Omental fat pad (tissue), 4 donors: Measurements from ENCODE around the gene DNM3. TPM values are rescaled to one million over a fixed set of nuclear protein-coding genes. Genes with fewer than 3 reads are reported as not detected.

ENCODE experiments used
- ATAC-seq: fragments of 150-250 bp; one replicate; pipeline ENCODE4 v1.9.1; 2016; ENCODE audit warnings: mild to moderate bottlenecking, moderate library complexity; ENCODE audit not compliant: low FRiP score
- DNase-seq: peaks from one replicate; pipeline ENCODE4 v3.0.0-alpha.2; 2019; ENCODE audit warnings: low spot score
- CTCF ChIP-seq, 3 donors: fragments of 450-650 bp; IDR thresholded peaks; one replicate each; pipeline ENCODE4 v1.5.1; 2016 to 2017; ENCODE audit warnings: antibody characterized with exemption in 3 of 3, mild to moderate bottlenecking in 3 of 3, moderate library complexity in 2 of 3
- total RNA-seq, 4 donors: library from RNA; depleted of rRNA; stranded (reverse); fragments of >200 nt; gene quantifications; one replicate each; pipeline ENCODE4 v1.1.0, GENCODE V29; 2016

Gene DNM3
- total RNA-seq, 4 donors from 2014 or later, result 2.9 to 15.8 (median 5.5) TPM

GRCh38 chr1:171961861-171962260 is 120.6 kb downstream of the DNM3 start:
- ATAC-seq (no peak), DNase-seq (no peak)
- no peak for TF ChIP-seq CTCF (IDR thresholded peaks at IDR 0.05)

GRCh38 chr1:171963762-171964161 is 122.5 kb downstream of the DNM3 start:
- TF ChIP-seq CTCF (IDR thresholded peaks at IDR 0.05), result no peak
- DNase-seq, result no peak
- ATAC-seq, result no peak

DNA sequence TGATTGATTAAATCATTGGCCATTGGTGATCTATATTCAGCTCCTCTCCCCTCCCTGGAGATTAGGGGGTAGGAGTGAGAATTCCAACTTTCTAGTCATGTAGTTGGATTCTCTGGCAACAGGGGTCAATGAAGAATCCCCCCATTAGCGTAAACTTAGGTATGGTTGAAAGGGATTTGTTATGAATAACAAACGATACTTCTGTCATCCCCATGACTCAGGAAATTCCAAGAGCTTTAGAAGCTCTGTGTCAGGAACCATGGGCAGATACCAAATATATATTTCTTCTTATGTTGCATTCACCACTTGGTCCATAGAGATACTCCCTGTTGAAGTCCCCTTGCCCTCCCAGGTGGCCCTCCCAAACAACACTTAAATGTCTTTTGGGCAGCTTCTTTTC is 124.5 kb downstream of the DNM3 start:
- no peak for TF ChIP-seq CTCF (IDR thresholded peaks at IDR 0.05)
- ATAC-seq (no peak), DNase-seq (no peak)

DNA sequence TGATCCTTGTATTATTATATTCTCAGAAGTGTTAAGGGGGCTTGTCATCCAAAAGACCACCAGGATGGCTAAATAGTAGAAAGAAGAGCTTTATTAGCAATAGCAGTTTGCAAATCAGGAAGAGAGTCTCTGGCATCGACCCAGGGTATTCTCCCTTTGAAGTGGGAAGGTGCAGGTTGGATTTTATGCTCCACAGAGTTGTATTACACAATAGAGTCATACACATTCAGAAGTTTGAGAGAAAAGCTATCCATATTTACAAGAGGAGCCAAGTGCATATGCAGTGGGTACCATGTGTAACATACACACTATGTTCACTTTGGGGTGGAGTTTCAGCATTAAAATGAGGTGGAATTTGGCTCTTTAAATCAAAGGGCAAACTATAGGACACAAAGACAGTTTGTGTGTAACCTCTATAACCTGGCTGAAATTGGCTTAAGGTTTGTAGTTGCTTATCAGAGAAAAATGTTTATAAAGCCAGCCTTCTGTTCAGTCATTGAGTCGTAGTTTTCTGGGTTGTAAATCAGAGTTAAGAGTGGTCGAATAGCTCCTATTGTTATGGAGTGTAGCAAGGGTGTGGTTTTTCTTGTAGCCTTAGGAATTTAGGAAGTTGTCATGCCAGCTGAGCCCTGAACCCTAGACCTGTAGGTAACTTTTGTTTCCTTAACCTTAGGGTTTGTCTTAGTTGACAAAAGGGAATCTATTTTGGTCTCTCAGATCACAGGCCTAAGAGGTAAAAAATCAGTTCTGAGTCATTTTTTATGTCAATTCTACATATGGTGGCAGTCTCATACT is 125.3 kb downstream of the DNM3 start:
- ATAC-seq, result no peak
- DNase-seq, result no peak
- TF ChIP-seq CTCF (IDR thresholded peaks at IDR 0.05), result no peak

DNA sequence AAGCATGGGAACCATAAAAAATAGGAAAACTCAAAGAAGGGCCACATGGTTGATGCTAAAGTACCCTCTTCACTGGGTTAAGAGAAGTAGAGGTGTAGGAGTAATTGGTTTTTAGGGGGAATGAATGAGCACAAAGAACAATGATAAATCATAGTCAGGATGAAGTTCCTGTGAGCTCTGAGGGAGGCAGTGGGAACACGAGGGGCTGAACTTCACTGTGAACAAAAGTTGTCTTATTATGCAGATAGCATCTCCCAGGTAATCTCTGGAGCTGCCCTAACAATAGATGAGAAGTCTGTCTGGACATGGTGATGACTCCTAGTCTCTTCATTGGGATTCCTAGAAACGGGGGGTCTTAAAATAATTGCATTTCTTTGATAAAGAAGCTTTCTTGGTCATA is 127.9 kb downstream of the DNM3 start:
- DNase-seq (no peak), ATAC-seq (no peak)
- no peak for TF ChIP-seq CTCF (IDR thresholded peaks at IDR 0.05)

DNA sequence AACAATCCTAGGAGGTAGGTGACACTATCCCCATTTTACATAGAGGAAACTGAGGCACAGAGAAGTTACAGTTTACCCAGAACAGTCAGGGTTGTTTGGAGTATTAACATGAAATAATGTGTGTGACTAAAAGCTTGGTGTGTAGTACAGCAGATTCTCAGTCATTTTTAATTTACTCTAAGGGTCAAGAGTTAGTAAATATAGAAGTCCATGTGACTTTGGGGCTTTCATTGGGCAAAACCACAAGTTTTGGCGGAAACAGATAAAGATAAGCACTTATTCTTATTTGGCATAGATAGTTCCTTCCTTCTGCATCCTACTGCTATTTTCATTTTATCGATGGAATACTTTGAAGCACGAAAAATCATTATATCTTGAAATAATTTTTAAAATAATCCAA is 128.5 kb downstream of the DNM3 start:
- ATAC-seq (no peak), DNase-seq (no peak)
- no peak for TF ChIP-seq CTCF (IDR thresholded peaks at IDR 0.05)

- ATAC-seq, result no peak
- TF ChIP-seq CTCF (IDR thresholded peaks at IDR 0.05), result no peak
- no peak for DNase-seq
Measured at GRCh38 chr1:171972846-171973245, 131.5 kb downstream of the DNM3 start.
